Smooth muscle cell (in vitro differentiated cells): ENCODE data around the gene HOXB2. TPM values are rescaled to one million over a fixed set of nuclear protein-coding genes. Genes with fewer than 3 reads are reported as not detected.

Source experiments
- DNase-seq: peaks from one replicate; lab custom pipeline; 2025; ENCODE audit not compliant: unreplicated experiment; lab: John Stamatoyannopoulos, UW
- H2AFZ ChIP-seq: fragments of 200-600 bp; sonication (generic); 2 replicates; pipeline ENCODE4 v1.6.0; 2016; ENCODE audit warnings: antibody characterized with exemption, low read depth, mild to moderate bottlenecking
- H3F3A ChIP-seq: fragments of 200-600 bp; sonication (generic); 2 replicates; pipeline ENCODE4 v1.6.0; 2017; ENCODE audit warnings: antibody characterized with exemption, low read depth
- H3K27ac ChIP-seq: fragments of 200-600 bp; sonication (generic); 2 replicates; pipeline ENCODE4 v1.5.1; 2016; ENCODE audit warnings: low read depth, mild to moderate bottlenecking
- H3K27me3 ChIP-seq: fragments of 200-600 bp; sonication (generic); 2 replicates; pipeline ENCODE4 v1.6.1; 2016; ENCODE audit warnings: low read depth, mild to moderate bottlenecking
- H3K36me3 ChIP-seq: fragments of 200-600 bp; sonication (generic); 2 replicates; pipeline ENCODE4 v1.5.1; 2016; ENCODE audit warnings: low read depth
- H3K4me1 ChIP-seq: fragments of 200-600 bp; sonication (generic); 2 replicates; pipeline ENCODE4 v1.5.1; 2016; ENCODE audit warnings: low read depth
- H3K4me2 ChIP-seq: fragments of 200-600 bp; sonication (generic); 2 replicates; pipeline ENCODE4 v1.6.0; 2016; ENCODE audit warnings: mild to moderate bottlenecking
- H3K4me3 ChIP-seq: fragments of 200-600 bp; sonication (generic); 2 replicates; pipeline ENCODE4 v1.5.1; 2016; ENCODE audit warnings: mild to moderate bottlenecking
- H3K79me2 ChIP-seq: fragments of 200-600 bp; sonication (generic); 2 replicates; pipeline ENCODE4 v1.6.0; 2016; ENCODE audit warnings: low read depth, mild to moderate bottlenecking
- H3K9ac ChIP-seq: fragments of 200-600 bp; sonication (generic); 2 replicates; pipeline ENCODE4 v1.6.0; 2016; ENCODE audit warnings: low read depth
- H3K9me3 ChIP-seq: fragments of 200-600 bp; sonication (generic); replicated peaks from 2 replicates; pipeline ENCODE4 v1.5.1; 2016; ENCODE audit warnings: low read depth
- H4K20me1 ChIP-seq: fragments of 200-600 bp; sonication (generic); 2 replicates; pipeline ENCODE4 v1.6.0; 2016; ENCODE audit warnings: low read depth
- WGBS: methylation state at CpG from one replicate; pipeline ENCODE4 v1.1.7; 2016; ENCODE audit warnings: low lambda C conversion rate; 5-methylcytosine and 5-hydroxymethylcytosine counted together
- polyA plus RNA-seq: library from polyadenylated mRNA; unstranded; fragments of >200 nt; fragmentation: Nextera tagmentation; extraction: Ambion mirVana; gene quantifications from 2 replicates; pipeline ENCODE4 v1.2.1, GENCODE V29; 2016
- total RNA-seq: library from RNA; depleted of rRNA; stranded (reverse); fragments of >200 nt; gene quantifications from 2 replicates; pipeline ENCODE4 v1.2.3, GENCODE V29; 2014
- TF ChIP-seq, protein P1 (sequence below): fragments of 200-600 bp; sonication (generic); IDR thresholded peaks from 2 replicates; pipeline ENCODE4 v1.5.1; 2017; ENCODE audit warnings: borderline replicate concordance, mild to moderate bottlenecking, antibody characterized with exemption; ENCODE audit not compliant: insufficient read depth, poor library complexity, severe bottlenecking

HOXB2 gene
- total and polyA plus RNA-seq, 2 experiments from 2014 or later: 26.5 to 40.4 TPM

DNA sequence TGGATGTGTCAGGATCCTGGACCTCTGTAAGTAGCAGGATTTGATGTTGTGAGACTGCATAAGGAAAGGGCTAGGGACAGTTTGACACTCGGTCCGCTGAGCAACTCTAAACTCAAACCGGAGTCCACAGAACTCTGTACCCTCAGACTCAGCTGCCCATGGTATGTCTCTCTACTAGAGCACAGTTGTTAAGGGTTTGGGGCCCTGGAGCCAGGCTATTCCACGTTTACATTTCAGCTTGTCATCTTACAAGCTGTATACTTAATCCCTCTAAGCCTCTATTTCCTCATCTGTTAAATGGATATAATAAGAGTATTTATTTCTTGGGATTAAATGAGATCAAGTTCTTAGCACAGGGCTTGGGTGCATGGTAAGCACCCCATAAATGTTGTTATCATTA lies 42.0 kb downstream of the HOXB2 start:
- Histone ChIP-seq H3F3A (peaks cover 55% of the 10 kb centered on the region), H3K9ac (no peak overlapping the region), H3K27me3 (no peaks in the 10 kb centered on the region), H3K4me1 (peaks cover 16% of the 10 kb centered on the region), H3K4me3 (no peak overlapping the region), H2AFZ (no peak overlapping the region), H3K79me2 (no peaks in the 10 kb centered on the region), H4K20me1 (no peaks in the 10 kb centered on the region), H3K9me3 (no peaks in the 10 kb centered on the region), H3K36me3 (no peaks in the 10 kb centered on the region), H3K4me2 (peak overlapping the region; percentile 13), H3K27ac (peak overlapping the region; percentile 93)
- TF ChIP-seq, protein P1, sequence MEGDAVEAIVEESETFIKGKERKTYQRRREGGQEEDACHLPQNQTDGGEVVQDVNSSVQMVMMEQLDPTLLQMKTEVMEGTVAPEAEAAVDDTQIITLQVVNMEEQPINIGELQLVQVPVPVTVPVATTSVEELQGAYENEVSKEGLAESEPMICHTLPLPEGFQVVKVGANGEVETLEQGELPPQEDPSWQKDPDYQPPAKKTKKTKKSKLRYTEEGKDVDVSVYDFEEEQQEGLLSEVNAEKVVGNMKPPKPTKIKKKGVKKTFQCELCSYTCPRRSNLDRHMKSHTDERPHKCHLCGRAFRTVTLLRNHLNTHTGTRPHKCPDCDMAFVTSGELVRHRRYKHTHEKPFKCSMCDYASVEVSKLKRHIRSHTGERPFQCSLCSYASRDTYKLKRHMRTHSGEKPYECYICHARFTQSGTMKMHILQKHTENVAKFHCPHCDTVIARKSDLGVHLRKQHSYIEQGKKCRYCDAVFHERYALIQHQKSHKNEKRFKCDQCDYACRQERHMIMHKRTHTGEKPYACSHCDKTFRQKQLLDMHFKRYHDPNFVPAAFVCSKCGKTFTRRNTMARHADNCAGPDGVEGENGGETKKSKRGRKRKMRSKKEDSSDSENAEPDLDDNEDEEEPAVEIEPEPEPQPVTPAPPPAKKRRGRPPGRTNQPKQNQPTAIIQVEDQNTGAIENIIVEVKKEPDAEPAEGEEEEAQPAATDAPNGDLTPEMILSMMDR: no peak
- no peak for DNase-seq
- 30% methylated on average over 4 of the region's 4 CpGs for WGBS

DNA sequence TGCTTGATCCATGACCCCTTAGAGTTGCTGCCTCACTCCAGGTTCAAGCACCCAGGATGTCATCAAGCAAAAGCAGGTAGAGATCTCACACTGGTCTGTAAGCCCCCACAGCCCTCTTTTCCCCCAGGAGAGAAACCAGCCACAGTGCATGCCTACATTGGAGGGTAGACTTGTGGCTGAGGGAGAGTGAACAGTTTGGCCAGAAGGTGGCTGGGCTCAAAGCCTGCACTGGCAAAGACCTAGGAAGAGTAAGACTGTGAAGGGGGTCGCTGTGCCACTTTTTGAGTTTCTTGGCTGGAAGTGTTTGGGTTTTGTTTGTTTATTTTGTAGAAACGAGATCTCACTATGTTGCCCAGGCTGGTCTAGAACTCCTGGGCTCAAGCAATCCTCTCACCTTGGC lies 42.6 kb downstream of the HOXB2 start:
- Histone ChIP-seq H3K27me3 (no peaks in the 10 kb centered on the region), H3K27ac (peak overlapping the region; percentile 93), H3K4me2 (no peak overlapping the region), H3K4me1 (peaks cover 22% of the 10 kb centered on the region), H2AFZ (no peak overlapping the region), H3K79me2 (no peaks in the 10 kb centered on the region), H3K36me3 (no peaks in the 10 kb centered on the region), H3F3A (peaks cover 60% of the 10 kb centered on the region), H4K20me1 (no peaks in the 10 kb centered on the region), H3K9me3 (no peaks in the 10 kb centered on the region), H3K9ac (no peak overlapping the region), H3K4me3 (no peak overlapping the region)
- TF ChIP-seq, protein P1: no peak
- 82% methylated on average over 2 of the region's 2 CpGs for WGBS
- DNase-seq: no peak

DNA sequence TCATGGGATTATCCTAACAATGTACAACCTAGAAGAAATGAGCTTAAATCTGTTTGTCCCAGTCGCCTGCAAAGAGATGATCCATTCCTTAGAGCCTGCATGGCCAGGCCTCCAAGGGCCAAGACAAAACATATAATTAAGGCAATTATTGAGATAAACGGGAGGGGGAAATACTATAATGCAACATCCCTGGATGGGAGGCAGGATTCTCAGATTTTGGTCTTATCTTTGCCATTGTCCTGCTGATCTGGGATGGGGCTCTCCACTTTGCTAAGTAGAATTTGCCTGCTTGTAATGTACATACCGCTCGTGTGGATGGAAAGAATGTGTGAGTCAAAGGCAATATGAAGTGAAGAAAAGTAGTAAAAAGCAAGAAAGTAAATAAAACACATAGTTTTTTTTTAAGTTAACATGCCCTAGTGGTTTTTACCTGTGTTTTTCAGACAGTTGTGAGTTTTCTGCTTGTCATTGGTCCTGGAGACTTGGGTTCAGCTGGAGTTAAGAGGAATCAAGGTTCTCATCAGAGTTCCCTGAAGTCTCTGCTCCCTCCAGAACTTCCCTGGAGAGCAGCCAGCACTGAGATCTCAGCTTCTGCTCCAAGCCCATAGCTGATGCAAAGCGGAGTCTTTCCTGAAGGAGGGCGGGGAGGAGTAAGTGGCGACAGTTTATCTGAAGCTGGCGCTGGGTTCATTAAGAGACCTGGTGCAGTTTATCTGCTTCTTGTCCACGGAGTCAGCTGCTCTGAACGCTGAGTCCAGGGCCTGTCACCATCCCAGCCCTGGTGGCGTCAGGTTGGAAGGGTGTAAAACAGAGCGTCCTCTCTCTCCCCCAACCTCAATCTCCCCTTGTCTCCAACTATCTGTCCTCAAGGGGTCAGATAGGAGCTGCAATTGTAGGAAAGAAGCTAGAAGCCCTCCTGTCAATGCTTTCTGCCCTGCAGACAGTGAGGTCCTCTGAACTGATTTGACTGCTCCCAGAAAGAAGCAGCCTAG lies 44.2 kb downstream of the HOXB2 start:
- Histone ChIP-seq H3K36me3 (no peaks in the 10 kb centered on the region), H3K79me2 (no peaks in the 10 kb centered on the region), H3K27me3 (no peaks in the 10 kb centered on the region), H3K4me1 (peaks cover 25% of the 10 kb centered on the region), H3K9ac (peak overlapping the region; percentile 30), H3F3A (peaks cover 63% of the 10 kb centered on the region), H4K20me1 (no peaks in the 10 kb centered on the region), H3K9me3 (no peaks in the 10 kb centered on the region), H3K4me3 (no peak overlapping the region), H3K4me2 (peak overlapping the region; percentile 61), H3K27ac (peak overlapping the region; percentile 92), H2AFZ (no peak overlapping the region)
- no peak for DNase-seq
- WGBS: 10% methylated on average over 12 of the region's 12 CpGs
- TF ChIP-seq, protein P1: peak; percentile 20
